Coronary artery (tissue), 2 donors: ENCODE results near the gene TMEM135.

Experiments
- DNase-seq: peaks from one replicate; pipeline ENCODE4 v3.0.0-alpha.2; 2017; ENCODE audit warnings: low spot score
- H3K27ac ChIP-seq, 2 donors: fragments of 200-600 bp; sonication (generic); one replicate each; pipeline ENCODE4 v1.5.1; 2016 to 2019
- H3K4me3 ChIP-seq: fragments of 200-600 bp; sonication (generic); 2 replicates; pipeline ENCODE4 v1.5.1; 2016; ENCODE audit warnings: mild to moderate bottlenecking, moderate library complexity
- TF ChIP-seq, protein P1 (sequence below): fragments of 200-600 bp; sonication (generic); IDR thresholded peaks from one replicate; pipeline ENCODE4 v1.5.1; 2019; ENCODE audit warnings: antibody characterized with exemption

Gene TMEM135

DNA sequence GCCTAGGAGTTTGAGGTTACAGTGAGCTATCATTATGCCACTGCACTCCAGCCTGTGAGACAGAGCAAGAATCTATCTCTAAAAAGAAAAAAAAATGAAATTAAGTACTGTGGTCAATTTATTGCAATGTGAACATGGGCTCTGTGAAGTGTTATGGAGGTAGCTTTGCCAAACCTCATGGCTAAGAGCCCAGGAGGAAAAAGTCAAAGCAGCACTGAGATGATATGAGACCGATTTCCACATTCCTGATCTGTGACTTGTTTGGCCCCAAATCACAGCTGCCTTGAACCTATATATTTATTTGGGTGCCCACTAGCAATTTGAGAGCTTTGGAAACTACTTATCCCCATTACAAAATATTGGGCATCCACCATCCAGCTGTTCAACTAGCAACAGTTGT lies 29.8 kb upstream of the TMEM135 start:
- TF ChIP-seq, protein P1, sequence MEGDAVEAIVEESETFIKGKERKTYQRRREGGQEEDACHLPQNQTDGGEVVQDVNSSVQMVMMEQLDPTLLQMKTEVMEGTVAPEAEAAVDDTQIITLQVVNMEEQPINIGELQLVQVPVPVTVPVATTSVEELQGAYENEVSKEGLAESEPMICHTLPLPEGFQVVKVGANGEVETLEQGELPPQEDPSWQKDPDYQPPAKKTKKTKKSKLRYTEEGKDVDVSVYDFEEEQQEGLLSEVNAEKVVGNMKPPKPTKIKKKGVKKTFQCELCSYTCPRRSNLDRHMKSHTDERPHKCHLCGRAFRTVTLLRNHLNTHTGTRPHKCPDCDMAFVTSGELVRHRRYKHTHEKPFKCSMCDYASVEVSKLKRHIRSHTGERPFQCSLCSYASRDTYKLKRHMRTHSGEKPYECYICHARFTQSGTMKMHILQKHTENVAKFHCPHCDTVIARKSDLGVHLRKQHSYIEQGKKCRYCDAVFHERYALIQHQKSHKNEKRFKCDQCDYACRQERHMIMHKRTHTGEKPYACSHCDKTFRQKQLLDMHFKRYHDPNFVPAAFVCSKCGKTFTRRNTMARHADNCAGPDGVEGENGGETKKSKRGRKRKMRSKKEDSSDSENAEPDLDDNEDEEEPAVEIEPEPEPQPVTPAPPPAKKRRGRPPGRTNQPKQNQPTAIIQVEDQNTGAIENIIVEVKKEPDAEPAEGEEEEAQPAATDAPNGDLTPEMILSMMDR, result no peak
- no peak for DNase-seq
- Histone ChIP-seq H3K4me3 (no peak overlapping the region), H3K27ac (no peak overlapping the region)

DNA sequence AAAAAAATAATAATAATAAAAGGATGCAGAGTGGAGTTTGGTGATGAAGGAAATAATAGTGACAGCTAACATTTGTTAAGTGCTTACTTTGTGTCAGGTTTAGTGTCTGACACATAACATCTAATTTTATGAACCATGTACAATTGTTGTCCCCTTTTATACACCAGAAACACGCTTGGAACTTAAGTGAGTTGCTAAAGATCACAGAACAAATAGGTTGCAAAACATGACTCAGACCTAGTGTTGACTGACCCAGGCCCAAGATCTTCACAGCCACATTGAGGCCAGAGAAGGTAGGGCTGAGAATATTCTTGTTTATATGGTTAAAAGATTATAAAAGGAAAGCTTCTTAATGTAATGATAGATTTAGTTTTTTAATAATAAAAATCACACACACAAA lies 25.6 kb upstream of the TMEM135 start:
- TF ChIP-seq, protein P1, result no peak
- H3K27ac ChIP-seq, result no peak overlapping the region
- DNase-seq, result no peak
- H3K4me3 ChIP-seq, result no peak overlapping the region

DNA sequence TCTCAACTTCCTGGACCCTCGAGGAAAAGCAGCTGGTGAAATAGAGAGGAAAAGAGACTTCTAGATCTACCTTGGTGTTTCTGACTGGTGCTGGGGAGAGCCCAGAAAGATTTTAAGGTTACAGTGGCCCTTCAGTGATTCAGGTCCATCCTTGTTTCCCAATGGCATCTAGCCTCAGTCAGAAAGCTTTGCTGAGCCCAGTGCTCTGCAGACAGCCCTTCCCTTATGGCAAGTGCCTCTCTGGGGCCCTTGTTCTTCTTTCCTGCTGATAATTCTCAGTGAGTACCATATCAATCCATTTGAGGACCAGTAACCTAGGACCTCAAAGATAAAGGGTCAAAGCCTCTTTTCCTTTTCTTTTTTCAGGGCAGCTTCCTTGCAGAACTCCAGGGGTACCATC lies 25.1 kb upstream of the TMEM135 start:
- no peak for DNase-seq
- no peak overlapping the region for H3K27ac ChIP-seq
- TF ChIP-seq, protein P1, result no peak
- no peak overlapping the region for H3K4me3 ChIP-seq

DNA sequence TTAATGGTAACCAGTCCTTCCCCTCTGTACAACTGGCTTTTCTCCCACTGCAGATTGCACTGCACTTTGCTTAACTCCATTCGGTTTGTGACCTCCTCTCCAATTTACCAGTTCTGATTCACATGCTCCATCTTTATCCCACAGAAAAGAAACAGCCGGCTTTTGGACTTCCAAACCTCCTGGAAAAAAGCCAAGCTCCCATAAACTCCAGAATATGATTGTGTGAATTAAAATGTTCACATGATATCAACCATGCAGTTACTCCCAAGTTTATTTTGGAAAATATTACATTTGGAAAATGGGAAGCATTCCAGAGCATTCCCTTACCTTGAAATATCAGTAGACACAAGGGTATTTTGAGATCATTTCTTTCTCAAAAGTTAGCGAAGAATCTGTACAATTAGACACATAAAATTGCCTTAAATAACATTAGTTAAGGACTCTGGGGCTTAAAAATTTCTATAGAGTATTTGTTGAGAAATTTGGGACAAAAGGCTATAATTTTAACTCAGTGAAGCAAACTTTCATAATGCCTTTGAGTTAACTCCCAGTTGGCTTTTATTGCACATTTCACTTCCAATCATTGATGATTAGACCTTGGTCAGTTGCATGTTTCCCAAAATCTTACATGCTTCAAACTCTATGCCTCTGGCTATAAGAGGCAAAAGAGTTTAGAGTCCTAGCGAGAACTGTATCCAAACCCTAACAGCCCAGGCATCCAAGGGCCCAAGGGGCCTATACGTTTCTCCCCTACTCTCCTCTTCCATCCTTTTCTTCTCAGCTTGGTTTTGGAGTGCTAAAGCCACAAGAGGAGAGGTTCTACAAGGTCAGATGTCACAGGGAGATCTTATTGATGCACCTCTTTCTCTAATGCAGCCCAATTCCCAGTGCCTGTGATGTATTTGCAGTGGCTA lies 23.6 kb upstream of the TMEM135 start:
- peak overlapping the region; percentile 16 to 28 for H3K27ac ChIP-seq
- no peak for DNase-seq

DNA sequence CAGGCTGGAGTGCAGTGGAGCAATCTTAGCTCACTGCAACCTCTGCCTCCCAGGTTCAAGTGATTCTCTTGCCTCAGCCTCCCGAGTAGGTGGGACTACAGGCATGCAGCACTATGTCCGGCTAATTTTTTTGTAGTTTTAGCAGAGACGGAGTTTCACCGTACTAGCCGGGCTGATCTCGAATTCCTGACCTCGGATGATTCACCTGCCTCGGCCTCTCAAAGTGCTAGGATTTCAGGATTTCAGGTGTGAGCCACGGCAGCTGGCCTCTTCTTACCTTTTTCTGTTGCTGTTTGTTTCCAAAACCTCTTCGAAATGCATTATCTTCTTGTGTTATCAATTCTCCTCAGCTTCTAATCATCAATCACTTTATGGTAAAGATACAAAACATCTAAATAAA lies 22.1 kb upstream of the TMEM135 start:
- Histone ChIP-seq H3K27ac (no peak overlapping the region), H3K4me3 (no peak overlapping the region)
- TF ChIP-seq, protein P1, result no peak
- DNase-seq, result no peak

More for the DNA sequence above, 23.6 kb upstream of the TMEM135 start:
- H3K4me3 ChIP-seq, result no peak overlapping the region
- TF ChIP-seq, protein P1, result no peak

DNA sequence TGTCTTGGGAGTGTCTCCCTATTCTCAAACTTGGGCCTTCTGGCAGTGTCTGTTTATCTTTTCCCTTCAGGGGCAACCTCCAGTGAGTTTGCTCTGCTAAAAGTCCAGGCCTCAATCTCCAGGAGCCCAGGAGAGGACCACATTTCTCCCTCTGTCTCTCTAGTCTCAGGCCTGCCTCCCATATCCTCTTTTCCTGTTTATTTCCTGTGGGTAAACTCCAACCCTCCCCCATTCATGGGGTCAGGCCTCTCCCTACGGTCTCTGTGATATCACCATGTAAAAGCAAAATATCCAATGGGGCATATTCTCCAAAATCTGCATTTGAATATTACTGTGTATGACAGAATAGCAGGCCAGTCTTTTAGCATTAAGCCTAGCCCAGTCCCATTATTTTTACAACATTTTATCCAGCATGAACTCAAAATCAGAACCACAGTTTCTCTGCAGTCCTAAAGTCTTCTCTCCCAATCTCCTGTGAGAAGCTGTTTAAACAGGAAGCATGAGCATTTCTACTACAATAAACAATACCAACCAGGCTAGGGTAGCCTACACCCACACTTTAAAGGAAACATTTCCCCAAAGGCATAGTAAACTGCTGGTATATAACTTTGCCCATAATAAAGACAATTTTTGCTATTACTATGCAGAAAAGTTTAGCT lies 18.0 kb upstream of the TMEM135 start:
- Histone ChIP-seq H3K4me3 (no peak overlapping the region), H3K27ac (peak overlapping the region in 1 of 2 donors; percentile 19)
- TF ChIP-seq, protein P1, result no peak
- DNase-seq, result no peak
